Immature natural killer cell (primary cell): Measurements from ENCODE around the gene CCNB3. TPM values are rescaled to one million over a fixed set of nuclear protein-coding genes. Genes with fewer than 3 reads are reported as not detected.

Source experiments
- polyA plus RNA-seq, 3 donors: library from polyadenylated mRNA; unstranded; fragments of 300-500 nt; fragmentation: Illumina TruSeq; gene quantifications; one replicate each; pipeline ENCODE4 v1.2.3, GENCODE V29; 2021

CCNB3 gene
- polyA plus RNA-seq, 3 donors from 2014 or later: 0.38 to 0.46 TPM; not detected in 1

Other genes starting within 250 kb of the CCNB3 start
- gene AKAP4, start 3.8 kb upstream of the CCNB3 start, polyA plus RNA-seq: not detected